Measurements from ENCODE around the gene SCFD2.
A peak's percentile ranks its signal among the peaks of the same experiment; 100 is the strongest.

SCFD2 gene

GRCh38 chr4:52979821-52980590, 385.9 kb downstream of the SCFD2 start:
- no peak for DNase-seq

GRCh38 chr4:52979020-52979419, 386.8 kb downstream of the SCFD2 start:
- DNase-seq = peak; percentile 13

- DNase-seq = no peak
Observed at GRCh38 chr4:52977252-52977651, 388.6 kb downstream of the SCFD2 start.

GRCh38 chr4:52976523-52977230, 389.2 kb downstream of the SCFD2 start:
- no peak for DNase-seq

GRCh38 chr4:52968691-52969090, 397.2 kb downstream of the SCFD2 start:
- DNase-seq = no peak

GRCh38 chr4:52968241-52968640, 397.6 kb downstream of the SCFD2 start:
- DNase-seq = no peak

- DNase-seq = no peak
Observed at GRCh38 chr4:52966781-52967180, 399.1 kb downstream of the SCFD2 start.

GRCh38 chr4:52966172-52966571, 399.7 kb downstream of the SCFD2 start:
- DNase-seq = no peak

- DNase-seq = no peak
Observed at GRCh38 chr4:52964561-52965101, 401.2 kb downstream of the SCFD2 start.

GRCh38 chr4:52964011-52964410, 401.9 kb downstream of the SCFD2 start:
- DNase-seq = no peak

GRCh38 chr4:52962721-52963120, 403.1 kb downstream of the SCFD2 start:
- no peak for DNase-seq

GRCh38 chr4:52961666-52962412, 404.0 kb downstream of the SCFD2 start:
- DNase-seq = no peak

- DNase-seq = no peak
Observed at GRCh38 chr4:52959541-52959940, 406.3 kb downstream of the SCFD2 start.

- no peak for DNase-seq
Observed at GRCh38 chr4:52957835-52958631, 407.8 kb downstream of the SCFD2 start.

GRCh38 chr4:52957220-52957686, 408.6 kb downstream of the SCFD2 start:
- no peak for DNase-seq

- no peak for DNase-seq
Observed at GRCh38 chr4:52956691-52957090, 409.2 kb downstream of the SCFD2 start.

- no peak for DNase-seq
Observed at GRCh38 chr4:52954560-52955170, 411.2 kb downstream of the SCFD2 start.

GRCh38 chr4:52952540-52952939, 413.3 kb downstream of the SCFD2 start:
- no peak for DNase-seq

GRCh38 chr4:52951016-52951415, 414.8 kb downstream of the SCFD2 start:
- no peak for DNase-seq

GRCh38 chr4:52950226-52950625, 415.6 kb downstream of the SCFD2 start:
- DNase-seq = no peak

GRCh38 chr4:52949336-52949735, 416.5 kb downstream of the SCFD2 start:
- no peak for DNase-seq

GRCh38 chr4:52948057-52948423, 417.8 kb downstream of the SCFD2 start:
- DNase-seq = no peak

Data from NCI-H226 (cell line).